GM21619 (cell line): ENCODE measurements around the gene SF1.

Source experiments
- ATAC-seq: cut with Tn5 transposase; IDR thresholded peaks from one replicate; pipeline ENCODE4 v1.9.1; 2021; ENCODE audit not compliant: unreplicated experiment

SF1 gene

DNA sequence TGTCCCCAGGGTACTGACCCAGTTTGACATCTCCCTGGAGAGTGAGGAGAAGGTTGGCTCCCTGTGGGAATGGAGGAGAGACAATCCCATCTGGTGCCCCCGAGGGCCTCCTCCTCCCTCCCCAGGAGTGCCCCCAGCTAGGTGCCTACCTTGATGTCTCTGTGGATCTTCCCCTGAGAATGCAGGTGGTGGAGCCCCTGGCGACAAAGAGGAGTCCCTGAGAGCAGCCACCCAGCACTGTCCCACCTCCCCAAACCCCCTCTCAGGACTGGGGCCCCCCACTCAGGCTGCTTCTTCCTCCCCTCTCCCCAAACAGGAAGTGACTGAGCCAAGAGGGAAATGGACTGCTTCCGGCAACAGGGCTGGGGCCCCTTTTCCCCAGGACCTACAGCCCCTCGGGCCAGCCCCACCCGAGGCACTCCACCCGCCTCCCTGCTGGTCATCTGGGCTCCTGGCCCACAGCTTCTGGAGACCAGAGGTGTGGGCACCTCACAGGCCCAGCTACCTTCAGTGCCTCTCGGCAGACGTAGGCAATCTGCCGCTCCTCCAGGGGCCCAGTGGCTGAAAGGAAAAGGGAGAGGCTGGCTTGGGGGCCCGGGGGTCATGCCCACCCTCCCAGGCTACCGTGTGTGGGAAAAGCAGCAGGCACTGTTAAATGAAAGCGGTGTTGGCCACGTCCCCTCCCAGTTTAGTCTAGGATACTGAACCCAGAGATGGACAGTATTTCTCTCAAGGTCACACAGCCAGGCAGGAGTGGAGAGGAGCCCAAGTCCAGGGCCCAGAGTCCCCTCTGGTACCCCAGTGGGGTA, 23.4 kb upstream of the SF1 start:
- ATAC-seq, result no peak

DNA sequence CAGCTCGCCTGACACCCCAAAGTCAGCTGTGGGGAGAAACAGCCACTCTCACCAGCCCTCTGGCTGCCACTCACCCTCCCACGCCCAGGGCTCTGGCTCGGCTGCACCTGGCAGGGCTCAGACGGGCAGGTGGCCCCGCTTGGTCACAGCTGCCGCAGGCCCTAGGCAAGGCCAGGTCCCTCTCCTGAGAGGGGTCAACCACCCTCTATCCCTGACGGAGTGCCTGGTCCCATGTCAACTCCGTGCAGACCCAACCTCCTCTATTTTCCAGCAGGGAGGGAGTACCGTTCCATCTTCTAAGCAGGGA, 22.8 kb upstream of the SF1 start:
- no peak for ATAC-seq

DNA sequence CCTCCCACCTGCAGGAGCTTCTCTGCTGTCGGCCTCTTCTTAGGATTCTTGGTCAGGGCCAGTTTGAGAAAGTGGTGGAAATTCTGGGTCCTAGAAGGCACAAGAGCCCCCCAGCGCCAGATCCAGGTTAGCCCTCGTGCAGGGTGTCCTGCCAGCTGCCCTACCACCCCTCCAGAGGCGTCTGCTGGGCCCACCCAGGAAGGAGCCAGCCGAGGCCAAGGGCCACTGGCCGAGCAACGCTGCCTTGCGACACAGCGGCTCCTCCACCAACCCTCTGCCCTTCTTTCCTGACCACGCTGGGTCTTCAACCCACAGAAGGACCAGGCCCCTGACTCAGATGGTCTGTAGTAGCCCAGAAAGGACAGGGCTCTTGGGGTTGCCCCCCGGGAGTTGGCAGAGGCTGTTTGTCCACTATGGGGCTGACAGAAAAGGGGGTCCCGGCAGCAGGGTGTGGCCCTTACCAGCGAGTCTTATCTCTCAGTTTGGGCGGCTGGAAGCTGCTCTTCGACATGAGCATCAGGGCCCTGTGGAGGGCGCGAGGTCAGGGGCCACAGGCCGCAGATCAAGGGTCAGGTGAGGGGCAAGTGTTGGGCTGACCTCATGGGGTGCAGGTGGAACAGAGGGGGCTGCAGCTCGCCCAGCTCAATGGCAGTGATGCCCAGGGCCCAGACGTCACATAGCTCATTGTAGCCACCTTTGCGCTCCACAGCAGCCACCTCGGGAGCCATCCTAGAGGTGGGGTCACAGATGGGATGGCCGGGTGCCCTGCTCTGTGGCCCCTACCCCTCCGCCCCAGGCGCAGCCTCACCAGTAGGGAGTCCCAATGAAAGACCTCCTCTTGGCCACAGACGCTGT, 22.2 kb upstream of the SF1 start:
- no peak for ATAC-seq

DNA sequence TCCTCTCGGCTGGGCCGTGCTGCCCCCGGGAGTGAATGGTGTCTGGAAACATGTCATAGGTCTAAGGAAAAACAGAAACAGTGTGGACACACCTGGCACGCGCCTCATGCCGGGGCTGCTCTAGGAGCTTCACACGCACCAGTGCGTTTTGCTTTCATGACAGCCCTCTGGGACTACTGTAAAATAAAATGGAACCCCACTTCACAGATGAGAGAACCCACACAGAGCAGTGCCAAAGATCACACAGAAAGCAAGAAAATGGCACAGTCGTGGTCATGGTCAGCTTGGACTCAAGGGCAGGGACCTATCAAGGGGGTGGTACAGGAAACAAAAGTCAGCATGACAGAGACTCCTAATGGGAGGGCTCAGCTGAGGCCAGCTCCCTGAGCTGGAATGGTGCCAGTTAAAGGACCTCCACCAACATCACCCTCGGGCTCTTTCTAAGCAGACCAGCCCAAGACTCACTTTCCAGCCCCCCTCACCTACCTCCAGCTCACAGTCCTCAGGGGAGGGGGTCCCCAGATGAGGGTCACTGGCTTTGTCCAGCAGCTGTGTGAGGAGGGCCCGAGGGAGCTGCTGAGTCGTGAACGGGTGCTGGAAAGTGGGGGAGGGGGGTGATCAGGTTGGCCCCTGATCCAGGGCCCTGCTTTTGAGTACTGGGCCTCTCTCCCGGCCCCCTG, 21.4 kb upstream of the SF1 start:
- ATAC-seq, result no peak

DNA sequence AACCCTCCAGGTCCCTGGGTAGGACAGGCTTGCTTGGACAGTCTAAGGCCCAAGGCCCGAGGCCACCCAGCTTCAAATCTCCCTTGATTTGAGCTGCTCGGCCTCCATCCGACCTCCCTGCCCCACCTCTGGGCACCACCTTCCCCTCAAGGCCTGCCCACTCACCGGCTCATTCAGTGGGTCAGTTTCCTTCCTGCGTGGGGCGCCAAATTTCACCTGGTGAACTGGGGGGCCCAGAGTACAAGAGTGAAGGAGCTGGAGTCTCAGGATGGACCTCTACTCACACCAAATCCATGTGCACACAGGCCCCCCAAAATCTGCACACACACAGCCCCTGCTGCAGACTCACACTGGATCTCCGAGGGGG, 20.9 kb upstream of the SF1 start:
- no peak for ATAC-seq

- no peak for ATAC-seq
Observed at GRCh38 chr11:64796757-64797541, 18.6 kb upstream of the SF1 start.

- ATAC-seq, result no peak
Observed at GRCh38 chr11:64796047-64796756, 17.9 kb upstream of the SF1 start.

DNA sequence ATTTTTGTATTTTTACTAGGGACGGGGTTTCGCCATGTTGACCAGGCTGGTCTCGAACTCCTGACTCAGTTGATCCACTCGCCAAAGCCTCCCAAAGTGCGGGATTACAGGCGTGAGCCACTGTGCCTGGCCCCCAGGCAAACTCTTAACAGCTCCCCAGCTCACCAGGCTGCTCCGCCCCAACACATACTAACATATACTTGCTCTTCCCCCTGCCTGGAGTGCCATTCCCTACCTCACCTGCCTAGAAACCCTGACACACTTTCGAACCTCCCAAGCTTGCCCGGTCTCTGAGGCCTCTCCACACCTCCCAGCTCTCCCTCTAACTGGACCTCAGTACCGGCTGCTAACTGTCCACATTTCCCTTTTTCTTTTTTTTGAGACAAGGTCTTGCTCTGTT, 16.2 kb upstream of the SF1 start:
- no peak for ATAC-seq

DNA sequence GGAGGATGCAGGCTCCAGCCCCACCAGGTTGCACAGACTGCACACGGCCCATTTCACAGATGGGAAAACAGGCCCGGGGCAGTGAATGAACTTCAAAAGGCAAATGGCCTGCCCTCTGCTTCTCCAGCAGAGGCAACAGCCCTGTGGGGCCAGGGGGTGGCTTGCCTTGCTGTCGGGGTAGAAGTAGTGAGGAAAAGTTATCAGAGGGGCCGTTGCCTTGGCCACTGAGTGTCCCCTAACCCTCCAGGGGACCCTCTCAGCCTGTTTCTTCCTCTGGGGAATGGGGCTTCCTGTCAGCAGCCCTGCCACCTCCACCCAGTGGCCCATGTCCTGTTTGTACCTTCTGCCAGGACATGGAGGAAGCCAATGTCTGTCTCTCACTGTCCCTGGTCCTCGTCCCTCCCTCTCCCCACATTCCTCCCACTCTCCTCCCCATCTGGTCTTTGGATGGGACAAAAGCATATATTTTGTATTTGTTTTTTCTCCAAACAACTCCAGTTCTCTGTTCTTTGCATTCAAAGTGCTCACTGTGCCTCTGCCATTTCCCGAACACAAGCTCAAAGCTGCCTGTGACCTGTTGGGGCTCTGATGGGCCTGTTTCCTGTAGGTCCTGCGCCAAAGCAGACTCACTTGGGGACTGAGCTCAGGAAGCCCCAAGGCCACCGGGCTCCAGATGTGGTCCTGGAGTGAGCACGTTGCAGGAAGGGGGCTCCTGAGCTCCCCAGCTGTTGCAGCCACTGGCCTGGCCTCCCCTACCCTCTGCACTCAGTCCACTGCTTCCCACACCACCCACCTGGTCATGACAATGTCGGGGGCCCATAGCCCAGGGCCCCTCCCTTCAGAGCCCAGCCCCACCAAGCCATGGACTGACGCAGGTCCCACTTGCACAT, 15.2 kb upstream of the SF1 start:
- no peak for ATAC-seq

DNA sequence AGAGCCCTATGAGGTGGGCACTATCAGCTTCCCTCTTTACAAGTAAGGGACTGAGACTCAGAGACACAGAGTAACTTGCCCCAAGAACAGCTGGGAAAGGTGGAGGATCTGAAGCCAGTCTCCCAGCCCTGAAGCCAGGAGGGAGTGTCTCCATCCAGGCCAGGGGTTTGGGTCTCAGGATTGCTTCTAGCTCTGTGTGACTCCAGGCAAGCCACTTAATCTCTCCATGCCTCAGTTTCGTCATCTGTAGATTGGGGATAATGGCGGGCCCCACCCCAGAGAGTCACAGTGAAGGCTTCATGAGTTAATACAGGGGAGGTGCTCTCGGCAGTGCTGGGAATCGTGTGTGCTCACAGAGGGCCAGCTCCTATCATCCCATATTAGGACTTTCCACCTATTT, 14.1 kb upstream of the SF1 start:
- no peak for ATAC-seq

DNA sequence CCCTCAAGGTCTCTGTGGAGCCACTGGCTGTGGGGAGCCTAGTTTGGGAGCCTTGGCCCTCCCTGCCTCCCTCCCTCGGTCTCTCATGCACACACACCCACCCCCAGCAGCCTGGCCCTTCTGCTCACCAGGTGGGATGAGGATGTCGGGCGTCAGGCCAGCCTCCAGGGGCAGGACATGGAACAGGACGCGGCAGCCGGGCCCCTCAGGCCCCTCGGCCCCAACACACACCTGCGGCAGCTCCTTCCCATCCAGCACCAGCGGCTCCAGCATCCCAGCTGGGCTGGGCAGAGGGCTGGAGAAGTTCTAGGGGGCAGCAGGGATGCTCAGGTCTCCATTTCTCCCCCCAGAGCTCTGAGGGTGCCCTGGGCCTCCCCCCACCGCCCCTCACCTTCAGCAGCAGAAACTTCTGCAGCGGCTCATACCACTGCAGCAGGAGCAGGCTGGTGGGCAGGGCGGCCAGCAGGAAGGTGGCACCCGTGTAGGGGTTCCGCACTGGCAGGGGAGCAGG, 13.5 kb upstream of the SF1 start:
- ATAC-seq, result no peak

- no peak for ATAC-seq
Observed at GRCh38 chr11:64790205-64791095, 12.1 kb upstream of the SF1 start.

DNA sequence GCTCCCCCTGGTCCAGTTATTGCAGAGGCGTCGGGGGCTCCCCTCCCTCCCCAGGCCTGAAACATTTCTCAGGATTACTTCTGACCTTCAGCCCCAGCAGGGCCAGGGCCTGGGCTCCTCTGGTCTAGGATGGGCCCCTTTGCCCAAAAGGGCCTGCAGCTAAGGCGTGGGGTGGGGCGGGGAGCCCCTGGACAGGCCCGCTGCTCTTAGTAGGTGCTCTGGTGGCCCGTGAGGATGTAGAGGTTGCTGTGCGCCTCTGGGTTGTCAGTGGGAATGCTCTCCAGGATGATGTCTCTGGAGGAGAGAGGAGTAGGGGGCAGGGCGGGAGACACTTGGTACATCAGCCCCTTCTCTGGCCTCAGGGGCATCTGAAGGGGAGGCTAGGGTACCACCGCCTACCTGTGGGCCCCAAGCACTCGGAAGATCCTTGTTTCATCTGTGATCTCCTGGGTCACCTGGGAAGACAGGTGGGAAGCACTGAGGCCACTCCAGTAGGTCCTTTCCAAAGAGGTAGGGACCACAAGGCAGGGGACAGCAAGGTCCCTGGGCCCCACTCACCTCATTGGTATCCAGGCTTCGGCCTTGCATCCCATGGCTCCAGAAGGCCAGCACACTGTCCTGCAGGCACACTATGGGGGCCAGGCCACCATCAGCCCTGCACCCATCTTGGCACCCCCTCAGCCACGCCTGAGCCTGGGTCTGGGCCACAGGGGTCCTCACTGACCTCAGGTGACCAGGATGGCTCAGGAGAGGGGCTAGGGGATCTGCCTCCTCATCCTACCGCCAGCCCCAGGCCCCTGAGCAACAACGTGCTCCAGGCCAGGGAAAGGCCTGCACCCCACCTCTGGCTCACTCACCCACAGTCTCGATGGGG, 11.2 kb upstream of the SF1 start:
- no peak for ATAC-seq

DNA sequence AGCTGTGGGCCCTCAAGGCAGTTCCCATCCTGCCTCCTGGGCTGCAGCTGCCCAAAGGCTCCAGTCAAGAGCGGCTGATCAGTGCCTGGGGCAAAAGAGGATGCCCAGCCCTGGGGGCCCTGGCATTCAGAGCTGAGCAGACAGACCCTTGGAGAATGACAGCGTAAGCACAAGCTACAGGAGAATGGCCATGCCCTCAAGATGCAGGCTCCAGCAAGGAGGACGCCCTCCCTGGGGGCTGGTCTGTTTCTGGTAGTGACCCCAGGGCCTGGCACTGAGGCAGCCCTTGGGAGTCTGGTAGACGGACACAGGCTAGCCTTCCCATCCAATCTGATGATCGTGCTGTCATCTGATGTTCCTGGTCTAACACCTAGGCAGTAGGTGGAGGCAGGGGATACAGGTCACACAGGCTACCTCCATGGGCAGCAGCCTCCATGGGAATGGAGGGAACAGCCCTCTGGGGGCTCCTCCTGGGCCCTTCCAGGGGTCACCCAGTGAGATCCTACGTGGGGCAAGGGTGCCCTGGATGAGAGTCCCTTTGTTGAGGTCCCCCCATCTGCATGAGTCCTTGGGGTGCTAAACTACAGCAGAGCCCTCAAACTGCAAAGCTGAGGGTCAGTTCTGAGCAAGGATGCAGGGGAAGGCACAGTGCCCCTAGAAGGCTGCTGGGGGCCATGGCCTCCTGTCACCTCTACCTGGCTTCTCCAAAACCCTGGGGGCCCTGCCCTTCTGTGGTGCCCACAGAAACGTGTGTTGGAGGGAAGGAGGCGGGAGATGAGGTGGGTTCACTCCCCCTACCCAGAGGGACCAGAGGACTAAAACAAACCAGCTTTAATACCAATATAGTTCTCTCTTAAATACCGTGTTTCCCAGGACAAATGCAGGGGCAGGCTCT, 10.2 kb upstream of the SF1 start:
- ATAC-seq, result no peak

- ATAC-seq, result no peak
Observed at GRCh38 chr11:64787526-64788320, 9.4 kb upstream of the SF1 start.

DNA sequence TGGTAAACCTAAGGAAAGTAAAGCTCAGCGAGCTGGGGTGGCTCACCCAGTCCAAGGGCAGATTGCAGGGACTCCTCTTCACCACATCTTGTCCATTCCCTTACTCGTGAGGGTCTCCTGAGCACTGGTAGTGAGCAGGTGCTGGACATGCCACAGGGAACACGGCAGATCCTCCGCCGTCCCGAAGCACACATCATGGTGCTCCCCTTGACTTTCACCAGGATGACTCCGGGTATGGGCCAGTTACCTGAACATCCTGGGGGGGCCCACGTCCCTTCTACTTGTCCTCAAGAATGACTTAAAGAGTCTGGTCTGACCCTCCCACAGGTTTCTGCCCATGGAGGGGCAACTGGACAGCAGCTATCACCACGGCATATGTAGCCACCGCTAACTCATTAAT, 8.0 kb upstream of the SF1 start:
- no peak for ATAC-seq
